Activated naive CD8-positive, alpha-beta T cell treated with anti-CD3 and anti-CD28 coated beads, Interleukin-2, amount 50 U/mL, for 24 hours (primary cell): ENCODE data around the gene CYTIP.
A peak's percentile ranks its signal among the peaks of the same experiment; 100 is the strongest.

Source experiments
- ATAC-seq: fragments of 150-1000 bp; cut with Tn5 transposase; one replicate; pipeline ENCODE4 v1.10.0; 2021
- DNase-seq: peaks from one replicate; pipeline ENCODE4 v3.0.0; 2021
- H3K27ac Mint-ChIP-seq: one replicate; pipeline ENCODE4 v1.8.0; 2021; ENCODE audit warnings: mild to moderate bottlenecking, mixed read lengths
- H3K27me3 Mint-ChIP-seq: one replicate; pipeline ENCODE4 v1.8.0; 2021; ENCODE audit warnings: mixed read lengths
- H3K36me3 Mint-ChIP-seq: one replicate; pipeline ENCODE4 v1.8.0; 2021; ENCODE audit warnings: low read depth, mixed read lengths
- H3K4me1 Mint-ChIP-seq: one replicate; pipeline ENCODE4 v1.8.0; 2021; ENCODE audit warnings: mixed read lengths
- H3K4me3 Mint-ChIP-seq: one replicate; pipeline ENCODE4 v1.8.0; 2021; ENCODE audit warnings: mild to moderate bottlenecking, moderate library complexity, mixed read lengths
- H3K9me3 Mint-ChIP-seq: one replicate; pipeline ENCODE4 v1.8.0; 2021; ENCODE audit warnings: mixed read lengths

Gene CYTIP

DNA sequence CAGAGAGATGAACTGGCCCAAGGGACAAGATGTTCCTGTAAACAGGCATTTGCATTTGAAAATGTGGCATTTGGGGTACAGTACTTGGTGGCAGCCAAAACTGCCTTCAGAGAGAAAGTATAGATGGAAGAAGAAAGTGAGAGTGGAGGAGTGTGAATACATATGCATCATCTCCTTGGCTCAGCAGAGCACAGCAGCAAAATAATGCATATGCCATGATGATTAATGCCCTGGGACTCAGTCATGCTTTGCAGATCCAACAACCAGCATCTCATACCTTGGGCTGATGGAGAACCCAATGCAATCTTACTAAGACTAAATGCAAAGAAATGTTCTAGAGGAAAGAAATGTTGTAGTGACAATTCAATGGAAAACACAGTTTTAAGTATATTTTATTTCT, 29.7 kb upstream of the CYTIP start:
- no peaks in the 10 kb centered on the region for H3K36me3 Mint-ChIP-seq
- H3K27ac Mint-ChIP-seq = peak overlapping the region; percentile 91
- ATAC-seq = peak; percentile 63
- no peaks in the 10 kb centered on the region for H3K27me3 Mint-ChIP-seq
- H3K9me3 Mint-ChIP-seq = no peaks in the 10 kb centered on the region
- peak overlapping the region; percentile 58 for H3K4me3 Mint-ChIP-seq
- H3K4me1 Mint-ChIP-seq = peaks cover 98% of the 10 kb centered on the region
- DNase-seq = no peak

GRCh38 chr2:157471078-157471477, 27.2 kb upstream of the CYTIP start:
- no peaks in the 10 kb centered on the region for H3K36me3 Mint-ChIP-seq
- H3K4me1 Mint-ChIP-seq = peaks cover 98% of the 10 kb centered on the region
- no peaks in the 10 kb centered on the region for H3K27me3 Mint-ChIP-seq
- no peaks in the 10 kb centered on the region for H3K9me3 Mint-ChIP-seq
- DNase-seq (no peak), ATAC-seq (no peak)
- peak overlapping the region; percentile 98 for H3K27ac Mint-ChIP-seq
- H3K4me3 Mint-ChIP-seq = peak overlapping the region; percentile 77

- H3K4me1 Mint-ChIP-seq = peaks cover 98% of the 10 kb centered on the region
- DNase-seq (no peak), ATAC-seq (no peak)
- H3K27ac Mint-ChIP-seq = peak overlapping the region; percentile 98
- H3K9me3 Mint-ChIP-seq = peaks cover 5% of the 10 kb centered on the region
- peak overlapping the region; percentile 77 for H3K4me3 Mint-ChIP-seq
- H3K27me3 Mint-ChIP-seq = no peaks in the 10 kb centered on the region
- peaks cover 7% of the 10 kb centered on the region for H3K36me3 Mint-ChIP-seq
These were observed 26.4 kb upstream of the CYTIP start for GRCh38 chr2:157470321-157470720.

GRCh38 chr2:157469726-157470125, 25.8 kb upstream of the CYTIP start:
- H3K36me3 Mint-ChIP-seq = peaks cover 9% of the 10 kb centered on the region
- no peak for DNase-seq
- peak overlapping the region; percentile 98 for H3K27ac Mint-ChIP-seq
- no peak for ATAC-seq
- H3K4me3 Mint-ChIP-seq = peak overlapping the region; percentile 77
- peaks cover 5% of the 10 kb centered on the region for H3K9me3 Mint-ChIP-seq
- H3K27me3 Mint-ChIP-seq = no peaks in the 10 kb centered on the region
- peaks cover 100% of the 10 kb centered on the region for H3K4me1 Mint-ChIP-seq

DNA sequence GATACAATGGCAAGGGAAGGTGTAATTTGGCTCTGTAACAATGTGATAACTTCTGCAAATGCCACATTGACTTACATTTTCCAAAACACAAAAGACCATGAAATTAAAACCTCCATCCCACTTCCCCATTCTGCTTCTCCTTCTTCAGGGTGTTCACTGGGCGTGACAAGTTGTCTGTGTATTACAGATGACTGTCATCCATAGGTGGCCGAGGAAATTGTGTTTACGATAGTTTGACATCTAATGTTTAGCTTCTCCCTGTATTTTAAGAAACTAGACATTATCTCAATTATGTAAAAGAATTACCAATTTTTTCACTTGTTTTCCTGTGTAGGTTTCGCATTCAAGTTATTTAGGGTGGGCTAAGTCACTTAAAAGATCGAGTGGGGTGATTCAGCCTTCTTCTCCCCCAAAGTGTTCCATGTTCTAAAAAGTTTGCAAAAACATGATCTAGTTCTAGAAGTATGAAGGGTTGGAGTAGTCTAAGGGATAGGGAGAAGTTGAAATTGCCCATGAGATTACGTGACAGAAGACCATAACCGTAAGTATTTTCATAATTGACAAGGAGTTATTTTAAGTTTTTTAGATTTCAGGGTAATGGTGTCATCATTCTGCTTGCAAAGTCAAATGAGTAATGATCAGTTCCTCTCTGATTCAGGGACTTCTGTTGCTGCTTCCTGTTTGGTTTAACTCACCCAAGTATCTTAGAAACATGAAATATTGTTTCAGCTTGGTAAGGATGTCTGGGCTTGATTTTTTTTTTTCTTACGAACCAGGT, 25.2 kb upstream of the CYTIP start:
- Mint-ChIP-seq H3K9me3 (peaks cover 5% of the 10 kb centered on the region), H3K27ac (peak overlapping the region; percentile 98), H3K27me3 (peaks cover 2% of the 10 kb centered on the region), H3K4me1 (peaks cover 100% of the 10 kb centered on the region), H3K4me3 (peak overlapping the region; percentile 77), H3K36me3 (peaks cover 9% of the 10 kb centered on the region)
- DNase-seq (no peak), ATAC-seq (peak; percentile 63)

- peak; percentile 60 for DNase-seq
- Mint-ChIP-seq H3K36me3 (peaks cover 9% of the 10 kb centered on the region), H3K27me3 (peaks cover 2% of the 10 kb centered on the region), H3K4me3 (peak overlapping the region; percentile 77), H3K9me3 (peaks cover 5% of the 10 kb centered on the region), H3K27ac (peak overlapping the region; percentile 98), H3K4me1 (peaks cover 100% of the 10 kb centered on the region)
- ATAC-seq = peak; percentile 45
These were observed 22.9 kb upstream of the CYTIP start for GRCh38 chr2:157466764-157467163.

DNA sequence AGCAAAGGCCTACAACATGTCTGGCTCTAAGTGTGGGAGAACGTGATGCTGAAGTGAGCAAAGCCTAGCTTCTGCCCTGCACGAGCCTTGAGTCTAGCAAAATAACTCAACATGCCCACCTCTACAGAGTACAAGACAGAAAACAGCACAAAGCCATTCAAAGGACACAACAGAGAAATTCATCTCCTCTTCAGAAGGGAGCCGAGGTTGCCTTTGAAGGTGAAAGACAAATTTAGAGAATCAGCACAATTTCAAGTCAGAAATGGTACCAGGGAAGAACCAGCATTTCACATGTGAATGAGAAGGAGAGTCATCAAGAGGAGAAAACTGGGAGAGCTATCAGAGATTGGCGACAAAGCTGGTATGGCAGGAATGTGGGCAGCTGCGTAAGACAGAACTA, 21.7 kb upstream of the CYTIP start:
- H3K27me3 Mint-ChIP-seq = peaks cover 2% of the 10 kb centered on the region
- DNase-seq (no peak), ATAC-seq (no peak)
- peaks cover 11% of the 10 kb centered on the region for H3K36me3 Mint-ChIP-seq
- H3K9me3 Mint-ChIP-seq = peaks cover 5% of the 10 kb centered on the region
- H3K4me1 Mint-ChIP-seq = peaks cover 100% of the 10 kb centered on the region
- H3K27ac Mint-ChIP-seq = peak overlapping the region; percentile 98
- H3K4me3 Mint-ChIP-seq = peak overlapping the region; percentile 7

DNA sequence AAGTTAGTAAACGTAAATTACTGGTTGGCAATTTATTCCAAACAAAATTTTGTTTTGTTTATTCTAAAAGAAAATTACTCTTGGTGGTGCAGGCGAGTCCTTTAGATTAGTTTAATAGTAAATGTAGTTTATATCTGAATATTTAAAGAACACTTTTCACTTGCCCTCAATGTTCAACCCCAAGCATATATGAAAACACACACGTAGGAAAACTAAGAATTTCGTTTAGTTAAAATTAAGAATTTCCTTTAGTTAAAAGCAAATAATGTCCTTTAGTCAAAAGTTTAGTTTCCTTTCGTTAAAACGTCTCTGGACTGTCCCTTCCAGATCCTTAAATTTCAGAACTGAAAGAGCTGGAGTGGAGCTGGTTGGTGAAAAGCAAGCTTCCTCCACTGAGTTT, 19.1 kb upstream of the CYTIP start:
- Mint-ChIP-seq H3K9me3 (peaks cover 5% of the 10 kb centered on the region), H3K27me3 (peaks cover 2% of the 10 kb centered on the region), H3K36me3 (peaks cover 11% of the 10 kb centered on the region), H3K27ac (peak overlapping the region; percentile 98), H3K4me1 (peaks cover 94% of the 10 kb centered on the region), H3K4me3 (no peak overlapping the region)
- ATAC-seq = no peak
- DNase-seq = no peak

- peaks cover 5% of the 10 kb centered on the region for H3K9me3 Mint-ChIP-seq
- no peak for DNase-seq
- peaks cover 10% of the 10 kb centered on the region for H3K36me3 Mint-ChIP-seq
- peak overlapping the region; percentile 98 for H3K27ac Mint-ChIP-seq
- peaks cover 90% of the 10 kb centered on the region for H3K4me1 Mint-ChIP-seq
- no peak for ATAC-seq
- H3K27me3 Mint-ChIP-seq = peaks cover 2% of the 10 kb centered on the region
- peak overlapping the region; percentile 40 for H3K4me3 Mint-ChIP-seq
These were observed 17.0 kb upstream of the CYTIP start for GRCh38 chr2:157460897-157461296.

DNA sequence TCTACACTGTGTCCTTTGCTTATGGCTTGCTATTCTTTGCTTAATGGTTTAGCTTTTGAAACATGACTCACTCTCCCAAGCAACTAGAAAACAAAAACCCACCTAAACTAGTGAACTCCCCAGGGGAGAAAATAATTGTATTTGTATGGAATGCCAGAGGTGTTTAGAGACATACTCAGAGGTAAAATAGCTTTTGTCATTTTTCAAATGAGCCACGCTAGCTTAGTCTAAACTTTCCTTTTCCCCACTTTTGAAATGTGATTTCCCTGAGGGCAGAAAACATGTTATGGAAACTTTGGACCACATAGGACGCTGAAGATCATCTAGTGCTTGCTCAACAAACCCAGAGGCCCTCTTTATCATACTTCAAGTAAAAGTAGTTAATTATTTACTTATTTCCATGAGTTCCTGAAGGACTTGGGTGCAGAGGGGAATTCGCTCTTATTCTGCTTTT, 16.5 kb upstream of the CYTIP start:
- peak overlapping the region; percentile 40 for H3K4me3 Mint-ChIP-seq
- peaks cover 5% of the 10 kb centered on the region for H3K36me3 Mint-ChIP-seq
- peak overlapping the region; percentile 98 for H3K27ac Mint-ChIP-seq
- H3K4me1 Mint-ChIP-seq = peaks cover 90% of the 10 kb centered on the region
- peaks cover 2% of the 10 kb centered on the region for H3K27me3 Mint-ChIP-seq
- peaks cover under 1% of the 10 kb centered on the region for H3K9me3 Mint-ChIP-seq
- DNase-seq (no peak), ATAC-seq (peak; percentile 12)

DNA sequence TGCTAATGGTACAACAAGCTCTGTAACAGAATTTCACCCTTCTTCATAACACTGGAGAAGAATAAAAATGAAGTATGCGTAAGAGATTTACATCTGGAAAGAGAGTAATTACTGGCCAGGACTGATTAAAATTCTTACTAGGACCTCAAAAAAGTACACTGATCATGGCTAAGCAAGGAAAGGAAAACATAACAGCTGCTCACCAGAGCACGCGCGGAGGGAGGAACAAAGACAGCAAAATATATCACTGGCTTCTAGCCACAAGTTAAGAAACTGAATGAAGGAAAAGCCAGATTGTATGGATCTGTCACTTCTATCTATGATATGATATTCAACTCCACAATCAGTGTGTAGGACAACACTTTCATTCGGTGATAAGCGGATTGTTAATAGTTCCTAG, 15.6 kb upstream of the CYTIP start:
- no peak overlapping the region for H3K4me3 Mint-ChIP-seq
- H3K9me3 Mint-ChIP-seq = no peaks in the 10 kb centered on the region
- no peak overlapping the region for H3K27ac Mint-ChIP-seq

DNA sequence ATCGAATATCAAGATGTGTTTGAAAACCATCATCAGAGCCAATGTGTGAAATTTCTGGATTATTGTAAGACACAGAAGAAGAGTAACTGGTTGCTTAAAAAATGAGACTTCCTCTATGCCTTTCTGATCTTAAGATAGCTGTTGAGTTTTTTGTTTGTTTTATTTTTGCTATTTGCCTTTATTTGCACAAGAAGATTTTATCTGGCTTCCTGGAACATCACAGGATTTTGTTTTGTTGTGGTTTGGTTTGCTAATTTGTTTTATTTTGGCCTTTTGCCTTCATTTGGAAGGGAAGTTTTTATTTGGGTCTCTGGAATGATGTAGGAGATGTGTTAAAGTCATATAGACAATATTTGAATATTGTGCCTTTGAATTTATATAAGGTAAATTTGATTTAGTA, 3.9 kb upstream of the CYTIP start:
- Mint-ChIP-seq H3K9me3 (no peaks in the 10 kb centered on the region), H3K4me1 (peaks cover 68% of the 10 kb centered on the region), H3K27ac (peak overlapping the region; percentile 92), H3K36me3 (peaks cover 13% of the 10 kb centered on the region), H3K27me3 (no peaks in the 10 kb centered on the region), H3K4me3 (peak overlapping the region; percentile 74)
- ATAC-seq (no peak), DNase-seq (no peak)

More for the DNA sequence above, 15.6 kb upstream of the CYTIP start:
- no peak for DNase-seq
- Mint-ChIP-seq H3K36me3 (peaks cover 2% of the 10 kb centered on the region), H3K27me3 (peaks cover 2% of the 10 kb centered on the region), H3K4me1 (peaks cover 84% of the 10 kb centered on the region)
- ATAC-seq = no peak

GRCh38 chr2:157447031-157447430, 3.1 kb upstream of the CYTIP start:
- Mint-ChIP-seq H3K27me3 (no peaks in the 10 kb centered on the region), H3K27ac (peak overlapping the region; percentile 92), H3K36me3 (peaks cover 20% of the 10 kb centered on the region), H3K4me1 (peaks cover 62% of the 10 kb centered on the region), H3K9me3 (no peaks in the 10 kb centered on the region), H3K4me3 (peak overlapping the region; percentile 74)
- peak; percentile 67 for ATAC-seq
- DNase-seq = no peak

- no peak for DNase-seq
These were observed 752 bp upstream of the CYTIP start for GRCh38 chr2:157444641-157445040.

DNA sequence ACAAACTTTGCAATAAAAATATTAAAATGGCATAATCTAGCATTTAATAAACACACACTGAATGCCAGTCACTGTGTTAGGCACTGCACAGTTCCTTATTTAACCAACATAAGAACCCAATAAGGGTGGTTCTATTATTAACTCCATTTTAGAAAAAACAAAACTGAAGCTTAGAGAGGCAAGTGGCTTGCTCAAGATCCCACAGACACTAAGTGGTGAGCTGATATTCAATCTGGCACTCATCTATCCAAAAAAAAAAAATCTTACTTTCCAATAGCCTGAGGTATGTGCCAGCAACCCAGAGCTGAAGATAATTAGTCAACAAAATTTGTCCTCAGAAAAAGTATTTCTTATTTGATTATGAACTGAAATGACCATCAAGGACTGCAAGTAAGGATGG, 799 bp downstream of the CYTIP start:
- Mint-ChIP-seq H3K4me3 (peak overlapping the region; percentile 99), H3K9me3 (no peaks in the 10 kb centered on the region), H3K36me3 (peaks cover 57% of the 10 kb centered on the region), H3K4me1 (peaks cover 54% of the 10 kb centered on the region), H3K27me3 (no peaks in the 10 kb centered on the region), H3K27ac (peak overlapping the region; percentile 99)
- ATAC-seq (no peak), DNase-seq (no peak)

More at GRCh38 chr2:157444641-157445040, 752 bp upstream of the CYTIP start:
- peaks cover 42% of the 10 kb centered on the region for H3K36me3 Mint-ChIP-seq
- peak overlapping the region; percentile 99 for H3K4me3 Mint-ChIP-seq
- ATAC-seq = peak; percentile 44
- peaks cover 57% of the 10 kb centered on the region for H3K4me1 Mint-ChIP-seq
- no peaks in the 10 kb centered on the region for H3K27me3 Mint-ChIP-seq
- peak overlapping the region; percentile 99 for H3K27ac Mint-ChIP-seq
- no peaks in the 10 kb centered on the region for H3K9me3 Mint-ChIP-seq
